RWPE2 (cell line): ENCODE results near the gene CCSER1.
"Not testable (repeated sequence)": the region's sequence is repeated elsewhere in the genome, so short reads cannot be mapped to it uniquely, and the experiment has no call there.

Source experiments
- ATAC-seq: fragments of 200-7000 bp; cut with Tn5 transposase; 3 replicates; pipeline ENCODE4 v1.9.1; 2021; ENCODE audit warnings: low read depth
- DNase-seq: peaks from one replicate; pipeline ENCODE4 v3.0.0-alpha.2; 2020; ENCODE audit warnings: low spot score
- H3K27ac ChIP-seq: fragments of 450-650 bp; 2 replicates; pipeline ENCODE4 v1.5.1; 2017; ENCODE audit warnings: mild to moderate bottlenecking; ENCODE audit not compliant: poor library complexity, severe bottlenecking
- H3K27me3 ChIP-seq: fragments of 250-450 bp; sonication (Bioruptor Pico); 2 replicates; pipeline ENCODE4 v1.5.1; 2021; ENCODE audit warnings: mild to moderate bottlenecking, moderate library complexity; ENCODE audit not compliant: insufficient read depth, poor library complexity, severe bottlenecking
- H3K36me3 ChIP-seq: fragments of 250-450 bp; sonication (Bioruptor Pico); 2 replicates; pipeline ENCODE4 v1.5.1; 2020; ENCODE audit warnings: low read depth, mild to moderate bottlenecking, moderate library complexity
- H3K4me1 ChIP-seq: fragments of 250-450 bp; sonication (Bioruptor Pico); 2 replicates; pipeline ENCODE4 v1.5.1; 2021; ENCODE audit warnings: mild to moderate bottlenecking, moderate library complexity; ENCODE audit not compliant: insufficient read depth, poor library complexity, severe bottlenecking
- H3K4me3 ChIP-seq: fragments of 250-450 bp; sonication (Bioruptor Pico); 2 replicates; pipeline ENCODE4 v1.5.1; 2021; ENCODE audit warnings: mild to moderate bottlenecking, moderate library complexity; ENCODE audit not compliant: severe bottlenecking
- H3K9me3 ChIP-seq: fragments of 250-450 bp; sonication (Bioruptor Pico); 2 replicates; pipeline ENCODE4 v1.5.1; 2021; ENCODE audit warnings: mild to moderate bottlenecking, moderate library complexity; ENCODE audit not compliant: severe bottlenecking
- TF ChIP-seq, protein P1 (sequence below): fragments of 450-650 bp; IDR thresholded peaks from one replicate; pipeline ENCODE4 v1.5.1; 2017; ENCODE audit warnings: mild to moderate bottlenecking, moderate library complexity; ENCODE audit not compliant: poor library complexity, severe bottlenecking

CCSER1 gene

DNA sequence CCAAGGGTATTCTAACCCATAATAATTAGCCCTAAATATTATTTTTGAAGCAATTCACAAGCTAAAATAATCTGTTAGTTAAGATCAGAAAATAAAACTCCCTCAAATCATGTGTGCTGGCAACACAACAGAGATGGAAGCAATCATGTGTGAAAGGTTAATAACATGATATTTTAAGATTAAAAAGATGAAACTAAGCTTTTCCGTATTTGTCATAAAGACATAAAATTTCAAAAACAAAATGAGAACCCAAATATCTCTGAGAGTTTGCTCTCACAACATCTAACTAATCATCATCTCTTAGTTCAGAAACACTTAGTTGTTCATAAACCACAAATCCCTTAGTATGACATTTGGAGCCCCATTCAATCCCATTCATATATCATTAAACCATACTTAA, 749.1 kb downstream of the CCSER1 start:
- ATAC-seq = no peak
- H3K4me1 ChIP-seq = no peaks in the 10 kb centered on the region
- H3K27ac ChIP-seq = no peak overlapping the region
- no peak for DNase-seq
- TF ChIP-seq, protein P1, sequence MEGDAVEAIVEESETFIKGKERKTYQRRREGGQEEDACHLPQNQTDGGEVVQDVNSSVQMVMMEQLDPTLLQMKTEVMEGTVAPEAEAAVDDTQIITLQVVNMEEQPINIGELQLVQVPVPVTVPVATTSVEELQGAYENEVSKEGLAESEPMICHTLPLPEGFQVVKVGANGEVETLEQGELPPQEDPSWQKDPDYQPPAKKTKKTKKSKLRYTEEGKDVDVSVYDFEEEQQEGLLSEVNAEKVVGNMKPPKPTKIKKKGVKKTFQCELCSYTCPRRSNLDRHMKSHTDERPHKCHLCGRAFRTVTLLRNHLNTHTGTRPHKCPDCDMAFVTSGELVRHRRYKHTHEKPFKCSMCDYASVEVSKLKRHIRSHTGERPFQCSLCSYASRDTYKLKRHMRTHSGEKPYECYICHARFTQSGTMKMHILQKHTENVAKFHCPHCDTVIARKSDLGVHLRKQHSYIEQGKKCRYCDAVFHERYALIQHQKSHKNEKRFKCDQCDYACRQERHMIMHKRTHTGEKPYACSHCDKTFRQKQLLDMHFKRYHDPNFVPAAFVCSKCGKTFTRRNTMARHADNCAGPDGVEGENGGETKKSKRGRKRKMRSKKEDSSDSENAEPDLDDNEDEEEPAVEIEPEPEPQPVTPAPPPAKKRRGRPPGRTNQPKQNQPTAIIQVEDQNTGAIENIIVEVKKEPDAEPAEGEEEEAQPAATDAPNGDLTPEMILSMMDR = no peak
- H3K4me3 ChIP-seq = no peak overlapping the region
- no peaks in the 10 kb centered on the region for H3K27me3 ChIP-seq
- H3K36me3 ChIP-seq = no peaks in the 10 kb centered on the region
- H3K9me3 ChIP-seq = no peaks in the 10 kb centered on the region

- H3K9me3 ChIP-seq = no peaks in the 10 kb centered on the region
- H3K4me1 ChIP-seq = no peaks in the 10 kb centered on the region
- H3K27ac ChIP-seq = no peak overlapping the region
- no peak for DNase-seq
- H3K27me3 ChIP-seq = no peaks in the 10 kb centered on the region
- TF ChIP-seq, protein P1 = no peak
- H3K36me3 ChIP-seq = no peaks in the 10 kb centered on the region
- no peak for ATAC-seq
- no peak overlapping the region for H3K4me3 ChIP-seq
These were observed 756.3 kb downstream of the CCSER1 start for GRCh38 chr4:90883519-90883918.

- no peak overlapping the region for H3K4me3 ChIP-seq
- no peaks in the 10 kb centered on the region for H3K4me1 ChIP-seq
- no peaks in the 10 kb centered on the region for H3K27me3 ChIP-seq
- TF ChIP-seq, protein P1 = no peak
- H3K36me3 ChIP-seq = no peaks in the 10 kb centered on the region
- ATAC-seq = no peak
- H3K27ac ChIP-seq = no peak overlapping the region
- H3K9me3 ChIP-seq = no peaks in the 10 kb centered on the region
- no peak for DNase-seq
These were observed 761.4 kb downstream of the CCSER1 start for GRCh38 chr4:90888571-90888970.

GRCh38 chr4:90889171-90889570, 762.0 kb downstream of the CCSER1 start:
- Histone ChIP-seq H3K4me1 (no peaks in the 10 kb centered on the region), H3K27me3 (no peaks in the 10 kb centered on the region), H3K27ac (no peak overlapping the region), H3K4me3 (no peak overlapping the region), H3K9me3 (no peaks in the 10 kb centered on the region), H3K36me3 (no peaks in the 10 kb centered on the region)
- ATAC-seq (no peak), DNase-seq (no peak)
- TF ChIP-seq, protein P1 = no peak

DNA sequence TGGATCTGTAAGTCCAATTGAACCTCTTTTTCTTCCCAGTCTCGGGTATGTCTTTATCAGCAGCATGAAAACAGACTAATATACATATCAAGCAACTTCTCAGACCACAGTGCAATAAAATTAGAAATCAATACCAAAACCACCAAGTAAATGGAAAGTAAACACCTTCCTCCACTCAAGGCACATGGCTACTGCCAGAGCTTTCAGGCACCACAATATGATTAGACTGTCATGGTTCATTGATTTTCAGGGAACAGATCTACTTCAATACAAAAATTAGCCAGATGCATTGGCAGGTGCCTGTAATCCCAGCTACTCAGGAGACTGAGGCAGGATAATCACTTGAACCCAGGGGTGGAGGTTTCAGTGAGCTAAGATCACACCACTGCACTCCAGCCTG, 776.2 kb downstream of the CCSER1 start:
- H3K4me3 ChIP-seq, H3K9me3 ChIP-seq, ATAC-seq, H3K27me3 ChIP-seq, H3K36me3 ChIP-seq, H3K27ac ChIP-seq, H3K4me1 ChIP-seq, DNase-seq: not testable (repeated sequence)
